ENCODE results near the gene NIFK. TPM values are rescaled to one million over a fixed set of nuclear protein-coding genes. Genes with fewer than 3 reads are reported as not detected.
"Not testable (repeated sequence)": the region's sequence is repeated elsewhere in the genome, so short reads cannot be mapped to it uniquely, and the experiment has no call there.

The NIFK gene
- total RNA-seq, 4 donors from 2014 or later, result 10.9 to 32.7 (median 18.7) TPM

DNA sequence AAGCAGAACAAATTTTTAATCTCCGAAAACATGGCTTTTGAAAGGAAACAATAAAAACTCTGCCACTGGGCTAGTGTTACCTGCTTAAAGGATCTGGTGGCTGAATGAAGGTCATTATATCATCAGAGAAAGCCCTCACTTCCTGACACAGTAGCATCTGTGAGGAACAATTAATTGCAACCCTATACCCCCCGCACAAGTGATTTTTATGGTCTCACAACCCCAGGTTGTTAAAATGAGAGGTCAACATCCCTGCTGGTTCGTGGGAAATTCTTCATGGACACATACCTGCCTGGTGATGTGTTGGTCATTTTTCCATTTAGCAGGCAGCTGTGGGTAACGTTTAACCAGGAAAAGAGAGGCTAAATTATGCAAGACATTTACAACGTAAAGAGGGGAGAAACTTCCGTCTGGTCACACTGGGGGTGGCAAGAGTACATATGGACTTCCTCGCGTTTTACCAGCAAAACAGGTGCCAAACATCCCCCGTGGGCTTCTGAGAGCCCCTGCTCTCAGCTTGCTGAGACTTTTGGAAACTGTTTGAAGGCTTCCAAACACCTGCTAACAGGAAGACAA lies 29.2 kb downstream of the NIFK start:
- in situ Hi-C loops (cut with MboI; ENCODE audit: low pct_ligation_motif_present in 1 of 4, low pct_unique_long_range_greater_than_20kb in 1 of 4, low sequenced_read_pairs in 3 of 4), result loop anchor here in 3 of 4 donors (25.0 kb wide), 4 partner anchors 170 to 620 kb away; partner anchors contain the start of gene RNU4ATAC (in 1 of the 3)
- Histone ChIP-seq H3K4me3 (peak overlapping the region in 1 of 4 donors; percentile 29), H3K4me1 (peaks cover 0 to 16% (median 1%) of the 10 kb centered on the region in 4 donors), H3K27ac (peak overlapping the region; percentile 57 to 85 (median 70)), H3K36me3 (no peaks in the 10 kb centered on the region), H3K27me3 (no peaks in the 10 kb centered on the region), H3K9me3 (no peaks in the 10 kb centered on the region)
- WGBS, 2 donors (ENCODE audit: low coverage in 1 of 2), result 28 to 100% methylated on average over 1 to 9 of the region's 9 CpGs
- TF ChIP-seq POLR2AphosphoS5 (IDR thresholded peaks at IDR 0.05) (no peak), POLR2A (IDR thresholded peaks at IDR 0.05) (no peak), EP300 (IDR thresholded peaks at IDR 0.05; ENCODE audit: low read depth) (no peak)
- TF ChIP-seq, protein P1, sequence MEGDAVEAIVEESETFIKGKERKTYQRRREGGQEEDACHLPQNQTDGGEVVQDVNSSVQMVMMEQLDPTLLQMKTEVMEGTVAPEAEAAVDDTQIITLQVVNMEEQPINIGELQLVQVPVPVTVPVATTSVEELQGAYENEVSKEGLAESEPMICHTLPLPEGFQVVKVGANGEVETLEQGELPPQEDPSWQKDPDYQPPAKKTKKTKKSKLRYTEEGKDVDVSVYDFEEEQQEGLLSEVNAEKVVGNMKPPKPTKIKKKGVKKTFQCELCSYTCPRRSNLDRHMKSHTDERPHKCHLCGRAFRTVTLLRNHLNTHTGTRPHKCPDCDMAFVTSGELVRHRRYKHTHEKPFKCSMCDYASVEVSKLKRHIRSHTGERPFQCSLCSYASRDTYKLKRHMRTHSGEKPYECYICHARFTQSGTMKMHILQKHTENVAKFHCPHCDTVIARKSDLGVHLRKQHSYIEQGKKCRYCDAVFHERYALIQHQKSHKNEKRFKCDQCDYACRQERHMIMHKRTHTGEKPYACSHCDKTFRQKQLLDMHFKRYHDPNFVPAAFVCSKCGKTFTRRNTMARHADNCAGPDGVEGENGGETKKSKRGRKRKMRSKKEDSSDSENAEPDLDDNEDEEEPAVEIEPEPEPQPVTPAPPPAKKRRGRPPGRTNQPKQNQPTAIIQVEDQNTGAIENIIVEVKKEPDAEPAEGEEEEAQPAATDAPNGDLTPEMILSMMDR (IDR thresholded peaks at IDR 0.05), result no peak
- intact Hi-C loops (cut with DNase I; ENCODE audit: low total_unique reads), result no loop called here
- DNase-seq, result no peak

DNA sequence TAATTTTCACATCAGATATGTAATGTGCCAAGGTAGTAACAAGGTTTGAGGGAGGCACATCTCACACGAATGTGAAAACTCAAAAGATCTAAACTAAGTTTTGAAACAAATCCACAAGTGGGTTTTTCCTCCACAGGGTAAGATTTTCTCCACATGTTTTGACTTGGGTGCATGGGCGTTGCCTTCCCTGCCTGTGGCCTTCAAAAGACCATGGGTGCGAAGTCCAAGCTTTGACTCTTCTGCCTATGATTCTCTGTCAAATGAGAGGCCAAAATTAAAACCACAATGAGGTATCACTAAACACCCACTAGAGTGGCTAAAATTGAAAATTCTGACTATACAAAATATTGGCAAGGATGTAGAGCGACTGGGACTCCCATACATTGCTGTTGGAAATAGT lies 30.7 kb downstream of the NIFK start:
- no peak for TF ChIP-seq POLR2A (IDR thresholded peaks at IDR 0.05)
- TF ChIP-seq, protein P1 (IDR thresholded peaks at IDR 0.05), result no peak
- intact Hi-C loops (cut with DNase I; ENCODE audit: low total_unique reads), result no loop called here

DNA sequence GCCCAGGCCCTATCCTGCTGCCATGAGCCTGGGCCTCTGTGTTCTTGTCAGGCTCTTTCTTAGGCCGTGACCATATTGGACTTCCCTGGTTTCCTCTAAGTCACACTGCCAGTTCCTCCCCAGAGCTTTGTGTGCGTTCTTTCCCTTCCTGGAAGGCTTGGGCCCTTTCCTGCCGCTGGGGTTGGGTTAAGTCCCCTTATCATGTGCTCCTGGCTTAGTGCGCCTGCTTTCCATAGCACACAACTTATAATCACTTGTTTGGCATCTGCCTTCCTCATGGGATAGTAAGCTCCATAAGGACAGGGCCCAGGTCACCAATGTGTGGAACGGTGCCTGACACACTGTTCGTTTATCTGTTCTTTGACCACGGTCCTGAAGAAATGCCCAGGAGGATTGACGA lies 31.3 kb downstream of the NIFK start:
- WGBS, 2 donors (ENCODE audit: low coverage in 1 of 2), result 89% methylated on average over 8 of the region's 8 CpGs; no CpG with 5 or more reads in 1 of the 2 donors
- Histone ChIP-seq H3K9me3 (no peaks in the 10 kb centered on the region), H3K36me3 (no peaks in the 10 kb centered on the region), H3K4me3 (no peak overlapping the region), H3K27me3 (no peaks in the 10 kb centered on the region), H3K27ac (no peak overlapping the region), H3K4me1 (peaks cover 0 to 16% (median 1%) of the 10 kb centered on the region in 4 donors)
- TF ChIP-seq, protein P1 (IDR thresholded peaks at IDR 0.05), result no peak
- no peak for TF ChIP-seq POLR2AphosphoS5 (IDR thresholded peaks at IDR 0.05)
- no peak for TF ChIP-seq EP300 (IDR thresholded peaks at IDR 0.05; ENCODE audit: low read depth)
- TF ChIP-seq POLR2A (IDR thresholded peaks at IDR 0.05), result no peak
- intact Hi-C loops (cut with DNase I; ENCODE audit: low total_unique reads) (no loop called here), in situ Hi-C loops (cut with MboI; ENCODE audit: low pct_ligation_motif_present in 1 of 4, low pct_unique_long_range_greater_than_20kb in 1 of 4, low sequenced_read_pairs in 3 of 4) (loop anchor here in 3 of 4 donors (25.0 kb wide), 4 partner anchors 168 to 618 kb away; partner anchors contain the start of gene RNU4ATAC (in 1 of the 3))
- no peak for DNase-seq

More for the DNA sequence above, 30.7 kb downstream of the NIFK start:
- no peaks in the 10 kb centered on the region for H3K27me3 ChIP-seq
- H3K4me3 ChIP-seq, result no peak overlapping the region
- H3K9me3 ChIP-seq, result no peaks in the 10 kb centered on the region
- H3K4me1 ChIP-seq, result peaks cover 0 to 16% (median 1%) of the 10 kb centered on the region in 4 donors
- DNase-seq, result no peak
- WGBS, 2 donors (ENCODE audit: low coverage in 1 of 2), result 89 to 92% methylated on average over 4 of the region's 4 CpGs
- in situ Hi-C loops (cut with MboI; ENCODE audit: low pct_ligation_motif_present in 1 of 4, low pct_unique_long_range_greater_than_20kb in 1 of 4, low sequenced_read_pairs in 3 of 4), result loop anchor here in 3 of 4 donors (25.0 kb wide), 4 partner anchors 169 to 619 kb away; partner anchors contain the start of gene RNU4ATAC (in 1 of the 3)
- H3K27ac ChIP-seq, result no peak overlapping the region
- H3K36me3 ChIP-seq, result no peaks in the 10 kb centered on the region

DNA sequence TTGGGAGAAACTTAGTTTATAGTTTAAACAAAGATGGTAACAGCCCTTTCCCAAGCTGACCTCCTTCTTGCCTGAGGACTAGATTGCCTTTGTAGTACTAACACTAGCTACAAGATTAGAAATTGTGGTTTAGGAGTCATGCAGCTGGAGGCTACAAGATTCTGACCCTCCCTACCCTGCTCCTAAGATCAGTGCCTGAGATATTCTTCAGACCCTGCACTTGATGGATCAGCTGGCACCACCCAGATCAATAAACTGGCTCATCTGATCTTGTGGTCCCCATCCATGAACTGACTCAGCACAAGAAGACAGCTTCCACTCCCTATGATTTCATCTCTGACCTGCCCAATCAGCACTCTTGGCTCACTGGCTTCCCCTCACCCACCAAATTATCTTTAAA lies 34.9 kb downstream of the NIFK start:
- H3K4me3 ChIP-seq; H3K9me3 ChIP-seq; H3K4me1 ChIP-seq; intact Hi-C loops (cut with DNase I; ENCODE audit: low total_unique reads); H3K36me3 ChIP-seq; H3K27me3 ChIP-seq; H3K27ac ChIP-seq; DNase-seq: not testable (repeated sequence)
- in situ Hi-C loops (cut with MboI; ENCODE audit: low pct_ligation_motif_present in 1 of 4, low pct_unique_long_range_greater_than_20kb in 1 of 4, low sequenced_read_pairs in 3 of 4), result loop anchor here in 3 of 4 donors (25.0 kb wide), 4 partner anchors 164 to 614 kb away; partner anchors contain the start of gene RNU4ATAC (in 1 of the 3)

Data from transverse colon (tissue), 4 donors.